Duodenal mucosa (tissue), 2 donors: ENCODE data around the gene PRDM5.
"Not testable (repeated sequence)": the region's sequence is repeated elsewhere in the genome, so short reads cannot be mapped to it uniquely, and the experiment has no call there.

Experiments
- H3K27ac ChIP-seq: one replicate; pipeline ENCODE4 v1.7.0; 2013; ENCODE audit warnings: low read depth, low read length
- H3K27me3 ChIP-seq, 2 donors: one replicate each; pipeline ENCODE4 v1.7.0; 2013; ENCODE audit warnings: low read length in 2 of 2, control low read depth in 1 of 2; ENCODE audit not compliant: insufficient read depth in 2 of 2, control insufficient read depth in 1 of 2
- H3K36me3 ChIP-seq, 2 donors: one replicate each; pipeline ENCODE4 v1.7.0; 2013; ENCODE audit warnings: low read length in 2 of 2, control low read depth in 1 of 2; ENCODE audit not compliant: insufficient read depth in 2 of 2, control insufficient read depth in 1 of 2
- H3K4me1 ChIP-seq, 2 donors: one replicate each; pipeline ENCODE4 v1.7.0; 2013; ENCODE audit warnings: low read length in 2 of 2, control low read depth in 1 of 2; ENCODE audit not compliant: insufficient read depth in 2 of 2, control insufficient read depth in 1 of 2
- H3K4me3 ChIP-seq, 2 donors: one replicate each; pipeline ENCODE4 v1.7.0; 2013; ENCODE audit warnings: low read length in 2 of 2, low read depth in 1 of 2
- H3K9ac ChIP-seq, 2 donors: one replicate each; pipeline ENCODE4 v1.7.0; 2013; ENCODE audit warnings: low read length in 2 of 2, low read depth in 1 of 2
- H3K9me3 ChIP-seq, 2 donors: one replicate each; pipeline ENCODE4 v1.7.0; 2013; ENCODE audit warnings: low read length in 2 of 2, control low read depth in 1 of 2; ENCODE audit not compliant: control insufficient read depth in 1 of 2

Gene PRDM5

DNA sequence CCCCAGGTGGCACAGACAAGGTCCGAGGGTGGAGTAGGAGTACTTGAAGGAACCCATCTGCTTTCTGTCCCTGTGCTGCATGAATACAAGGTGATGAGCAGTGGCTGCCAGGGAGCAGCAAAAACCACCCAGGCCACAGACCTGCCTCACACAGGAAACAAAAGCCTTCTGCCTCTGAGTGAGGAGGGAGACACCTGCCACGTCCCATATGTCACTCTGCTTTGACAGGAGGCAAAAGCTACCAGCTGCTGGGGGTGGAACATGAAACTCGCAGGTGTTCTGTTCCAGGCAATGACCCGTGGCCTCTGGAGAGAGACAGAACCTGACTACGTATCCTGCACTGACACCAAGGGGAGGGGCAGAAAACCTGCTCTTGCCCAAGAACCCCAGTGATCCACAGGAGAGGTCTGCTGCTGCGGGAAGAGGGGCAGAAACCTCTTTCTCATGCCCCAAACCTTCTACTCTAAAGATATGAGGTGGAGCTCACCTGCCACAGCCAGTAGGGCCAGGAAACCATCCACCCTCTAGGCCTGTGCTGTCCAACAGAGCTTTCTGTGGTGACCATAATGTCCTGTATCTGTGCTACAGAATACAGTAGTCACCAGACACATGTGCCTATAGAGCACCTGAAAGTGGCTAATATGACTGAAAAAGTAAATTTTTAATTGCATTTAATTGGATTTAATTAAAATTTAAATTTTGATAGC lies 172.9 kb downstream of the PRDM5 start:
- Histone ChIP-seq H3K9me3 (peaks cover 4 to 9% of the 10 kb centered on the region in 2 donors), H3K4me1 (no peaks in the 10 kb centered on the region), H3K9ac (no peak overlapping the region), H3K4me3 (no peak overlapping the region), H3K36me3 (no peaks in the 10 kb centered on the region), H3K27ac (no peak overlapping the region), H3K27me3 (no peaks in the 10 kb centered on the region)

DNA sequence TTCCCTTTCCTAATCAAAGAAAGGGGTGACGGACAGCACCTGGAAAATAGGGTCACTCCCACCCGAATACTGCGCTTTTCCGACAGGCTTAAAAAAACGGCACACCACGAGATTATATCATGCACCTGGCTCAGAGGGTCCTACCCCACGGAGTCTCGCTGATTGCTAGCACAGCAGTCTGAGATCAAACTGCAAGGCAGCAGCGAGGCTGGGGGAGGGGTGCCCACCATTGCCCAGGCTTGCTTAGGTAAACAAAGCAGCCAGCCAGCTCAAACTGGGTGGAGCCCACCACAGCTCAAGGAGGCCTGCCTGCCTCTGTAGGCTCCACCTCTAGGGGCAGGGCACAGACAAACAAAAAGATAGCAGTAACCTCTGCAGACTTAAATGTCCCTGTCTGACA lies 180.9 kb downstream of the PRDM5 start:
- H3K27ac ChIP-seq, H3K4me1 ChIP-seq, H3K36me3 ChIP-seq, H3K4me3 ChIP-seq, H3K27me3 ChIP-seq, H3K9ac ChIP-seq, H3K9me3 ChIP-seq: not testable (repeated sequence)

DNA sequence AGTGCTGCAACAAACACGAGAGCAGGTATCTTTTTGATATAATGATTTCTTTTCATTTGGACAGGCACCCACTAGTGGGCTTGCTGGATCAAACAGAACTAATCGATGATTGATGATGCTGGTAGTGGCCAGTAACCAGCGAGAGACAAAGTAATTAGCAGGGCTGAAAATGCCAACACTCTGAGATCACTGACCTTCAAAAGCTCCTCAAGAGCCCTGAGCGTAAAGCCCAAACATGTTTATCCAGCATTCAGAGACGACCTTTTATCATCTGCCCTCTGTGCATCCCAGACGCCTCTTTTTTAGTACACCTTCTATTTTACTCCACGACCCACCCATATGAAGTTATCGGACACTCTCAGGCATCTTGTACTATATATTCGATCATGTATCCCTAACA lies 186.2 kb downstream of the PRDM5 start:
- H3K36me3 ChIP-seq: no peaks in the 10 kb centered on the region
- H3K27me3 ChIP-seq: no peaks in the 10 kb centered on the region
- no peaks in the 10 kb centered on the region for H3K9me3 ChIP-seq
- H3K27ac ChIP-seq: no peak overlapping the region
- no peak overlapping the region for H3K4me3 ChIP-seq
- H3K4me1 ChIP-seq: no peaks in the 10 kb centered on the region
- H3K9ac ChIP-seq: no peak overlapping the region

DNA sequence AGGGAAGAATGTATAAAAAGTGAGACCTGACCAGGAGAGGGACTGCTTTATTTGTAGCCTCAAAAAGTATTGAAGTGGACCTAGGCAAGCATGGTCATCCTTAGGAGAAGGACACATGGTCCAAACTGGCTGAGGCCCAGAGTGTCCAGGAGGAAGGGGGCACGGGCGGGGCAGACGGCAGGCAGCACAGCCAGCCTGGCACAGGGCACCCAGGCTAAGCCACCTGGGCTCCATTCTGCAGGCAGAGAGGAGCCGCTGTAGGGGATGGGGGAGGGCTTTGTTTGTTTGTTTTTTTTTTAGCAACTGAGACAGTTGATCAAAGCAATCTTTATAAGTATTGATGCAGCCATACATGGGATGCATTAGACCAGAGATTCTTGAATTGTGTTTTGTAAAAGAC lies 188.6 kb downstream of the PRDM5 start:
- Histone ChIP-seq H3K27me3 (no peaks in the 10 kb centered on the region), H3K9me3 (no peaks in the 10 kb centered on the region), H3K4me3 (no peak overlapping the region), H3K9ac (no peak overlapping the region), H3K27ac (no peak overlapping the region), H3K36me3 (no peaks in the 10 kb centered on the region), H3K4me1 (no peaks in the 10 kb centered on the region)

DNA sequence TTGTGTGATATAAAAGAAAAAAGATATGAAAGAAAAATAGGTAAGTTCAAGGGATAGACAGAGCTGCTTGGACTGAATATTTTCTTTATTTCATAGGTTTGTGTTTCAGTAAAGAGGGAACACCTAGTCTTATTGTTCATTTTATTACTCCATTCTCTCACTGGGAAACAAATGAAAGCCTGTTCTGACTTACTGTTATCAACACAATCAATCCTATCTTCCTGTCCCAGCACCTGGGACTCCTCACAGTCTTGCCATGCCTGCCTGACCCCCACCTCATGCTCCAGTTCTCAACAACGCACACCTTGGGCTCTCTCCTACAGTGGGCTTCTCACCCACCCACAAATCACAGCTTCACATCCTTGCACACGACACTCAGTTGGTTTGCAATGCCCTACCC lies 189.5 kb downstream of the PRDM5 start:
- H3K27me3 ChIP-seq: no peaks in the 10 kb centered on the region
- no peaks in the 10 kb centered on the region for H3K36me3 ChIP-seq
- H3K9me3 ChIP-seq: no peaks in the 10 kb centered on the region
- H3K27ac ChIP-seq: no peak overlapping the region
- no peaks in the 10 kb centered on the region for H3K4me1 ChIP-seq
- H3K4me3 ChIP-seq: no peak overlapping the region
- no peak overlapping the region for H3K9ac ChIP-seq

DNA sequence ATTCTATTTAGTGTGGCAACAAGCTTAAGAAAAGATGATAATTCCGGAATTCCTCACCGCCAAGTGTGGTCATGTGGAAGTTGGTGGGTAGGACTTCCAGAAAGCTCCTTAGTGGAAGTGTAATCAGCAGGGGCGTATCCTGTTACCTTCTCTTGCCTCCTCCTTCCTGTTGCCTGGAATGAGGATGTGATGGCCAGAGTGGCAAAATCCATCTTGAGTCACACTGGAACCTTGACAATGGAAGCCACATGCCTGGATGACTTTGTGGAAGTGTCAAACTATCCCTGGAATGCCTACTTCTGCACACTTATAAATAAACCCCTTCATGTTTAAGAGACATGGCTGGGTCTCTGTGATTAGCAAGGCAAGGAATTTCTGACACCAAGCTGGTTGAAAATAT lies 191.0 kb downstream of the PRDM5 start:
- Histone ChIP-seq H3K36me3 (no peaks in the 10 kb centered on the region), H3K27me3 (no peaks in the 10 kb centered on the region), H3K4me3 (no peak overlapping the region), H3K9ac (no peak overlapping the region), H3K9me3 (no peaks in the 10 kb centered on the region), H3K4me1 (no peaks in the 10 kb centered on the region), H3K27ac (no peak overlapping the region)

DNA sequence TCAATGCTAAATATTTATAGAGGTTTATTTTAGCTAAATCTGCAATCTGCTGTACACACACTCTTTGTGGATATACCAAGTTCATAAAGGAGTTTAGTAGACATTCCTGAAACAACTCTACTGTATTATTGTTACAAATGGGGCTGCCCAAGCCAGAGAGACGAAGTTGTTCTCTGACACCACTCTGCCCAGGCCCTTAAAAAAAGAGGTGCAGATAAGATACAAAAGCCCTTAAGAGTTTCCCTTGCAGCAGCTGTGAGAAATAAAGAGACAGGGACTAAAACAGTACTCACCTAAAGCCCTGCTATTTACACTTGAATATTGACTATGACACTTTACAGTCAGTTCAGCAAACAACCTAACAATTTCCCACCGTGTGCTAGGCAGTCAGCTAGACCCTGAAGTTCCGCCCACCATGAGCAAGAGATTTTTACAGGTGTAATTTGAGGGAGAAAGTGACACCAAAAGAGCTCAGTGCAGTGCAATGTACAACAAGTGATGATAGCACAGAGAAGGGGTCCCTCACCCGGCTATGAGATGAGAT lies 191.7 kb downstream of the PRDM5 start:
- H3K36me3 ChIP-seq: no peaks in the 10 kb centered on the region
- H3K27me3 ChIP-seq: no peaks in the 10 kb centered on the region

DNA sequence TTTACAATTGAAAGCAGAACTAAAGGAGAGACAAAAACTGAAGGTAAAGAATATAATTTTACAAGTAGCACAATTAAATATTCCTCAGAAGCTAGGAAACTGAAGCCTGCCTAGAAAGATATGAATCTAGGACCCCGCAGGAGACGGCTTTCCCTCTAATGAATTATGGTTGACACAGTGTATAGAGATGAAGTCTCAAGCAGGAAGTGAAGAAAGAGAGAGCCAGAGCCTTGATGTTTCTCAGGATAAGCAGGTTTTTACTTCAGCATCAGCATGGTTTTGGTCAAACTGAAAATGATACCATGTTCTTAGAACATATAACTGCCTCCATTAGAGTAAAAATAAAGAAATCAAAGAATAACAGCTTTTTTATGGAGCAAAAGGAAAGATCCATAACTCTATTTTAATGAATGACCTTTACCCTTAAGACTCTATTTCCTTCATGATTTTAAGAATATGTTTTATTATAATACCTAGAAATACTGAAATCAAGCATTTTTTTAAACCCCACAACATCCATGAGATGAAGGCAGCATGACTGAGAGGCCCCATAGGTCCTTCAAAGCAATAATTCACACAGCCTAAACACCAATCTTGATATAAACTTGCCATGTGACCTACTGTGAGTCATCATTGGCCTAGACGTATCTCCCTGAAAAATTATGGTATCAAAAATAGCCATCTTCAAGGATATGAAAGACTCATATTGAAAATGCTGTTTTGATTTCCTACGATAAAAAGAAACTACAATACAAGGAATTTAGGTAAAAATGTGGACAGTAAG lies 193.4 kb downstream of the PRDM5 start:
- Histone ChIP-seq H3K4me1 (no peaks in the 10 kb centered on the region), H3K27me3 (no peaks in the 10 kb centered on the region), H3K27ac (no peak overlapping the region), H3K9me3 (no peaks in the 10 kb centered on the region), H3K4me3 (no peak overlapping the region), H3K36me3 (no peaks in the 10 kb centered on the region), H3K9ac (no peak overlapping the region)

More for the DNA sequence above, 191.7 kb downstream of the PRDM5 start:
- no peak overlapping the region for H3K9ac ChIP-seq
- H3K27ac ChIP-seq: no peak overlapping the region
- no peaks in the 10 kb centered on the region for H3K4me1 ChIP-seq
- no peak overlapping the region for H3K4me3 ChIP-seq
- no peaks in the 10 kb centered on the region for H3K9me3 ChIP-seq

DNA sequence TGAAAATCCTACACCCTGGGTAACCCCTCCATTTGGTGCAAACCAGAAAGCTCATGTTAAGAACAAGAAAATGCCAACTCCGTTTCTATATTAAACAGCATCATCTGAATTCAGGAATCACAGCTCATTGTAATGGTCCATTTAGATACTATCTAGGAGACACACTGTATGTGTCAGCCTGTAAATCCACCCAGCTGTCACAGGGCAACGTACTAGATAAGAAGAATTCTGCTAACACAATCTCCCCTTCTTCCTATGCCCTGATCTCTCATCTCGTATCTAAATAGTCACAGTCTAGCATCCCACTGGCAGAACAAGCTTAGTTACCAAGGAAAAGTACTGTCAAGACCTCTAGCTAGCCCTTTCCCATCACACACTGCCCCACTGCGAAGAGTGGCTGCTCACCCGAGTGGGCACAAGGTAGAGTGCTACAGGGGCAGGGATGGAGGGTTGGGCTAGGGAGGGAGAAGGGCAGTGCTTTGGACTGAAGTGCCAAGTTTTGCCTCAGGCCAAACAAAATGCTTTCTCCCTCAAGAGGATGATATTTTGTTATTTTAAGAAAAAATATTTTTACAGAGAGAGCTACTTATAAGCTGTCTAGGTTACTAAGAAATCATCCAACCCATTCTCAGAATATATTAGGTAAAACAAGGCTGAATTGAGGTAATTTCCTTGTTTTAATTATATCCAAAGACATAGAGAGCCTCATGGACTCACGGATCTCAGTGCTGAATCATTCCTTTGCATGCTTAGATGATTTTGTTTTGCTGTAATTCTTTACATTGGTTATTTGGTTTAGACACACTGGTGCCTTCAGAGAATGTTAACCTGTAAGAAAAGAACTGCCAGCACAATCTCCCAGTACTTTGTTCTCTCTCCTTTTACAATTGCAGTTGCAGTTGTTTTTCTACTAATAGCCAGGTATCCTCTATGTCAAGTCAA lies 196.6 kb downstream of the PRDM5 start:
- Histone ChIP-seq H3K4me1 (no peaks in the 10 kb centered on the region), H3K27me3 (no peaks in the 10 kb centered on the region), H3K36me3 (no peaks in the 10 kb centered on the region), H3K27ac (no peak overlapping the region), H3K9me3 (no peaks in the 10 kb centered on the region), H3K9ac (no peak overlapping the region), H3K4me3 (no peak overlapping the region)

DNA sequence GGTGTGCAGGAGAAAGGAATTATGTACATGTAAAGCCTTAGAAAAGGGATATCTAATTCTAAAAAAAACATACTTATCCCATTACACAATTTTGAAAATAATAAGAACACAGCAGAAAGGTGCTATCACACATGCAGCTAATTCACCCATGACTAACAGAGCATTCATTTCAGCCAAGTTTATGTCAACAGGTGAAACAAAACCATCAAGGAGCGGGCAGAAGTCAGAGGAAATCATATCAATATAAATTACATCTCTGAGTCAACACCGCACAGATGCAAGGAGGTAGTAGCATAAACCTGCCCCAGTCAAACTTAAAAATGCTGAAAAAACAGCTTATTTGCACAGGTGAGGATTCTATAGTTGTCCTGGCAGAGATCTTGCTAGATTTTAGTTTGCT lies 197.9 kb downstream of the PRDM5 start:
- Histone ChIP-seq H3K4me1 (no peaks in the 10 kb centered on the region), H3K9ac (no peak overlapping the region), H3K9me3 (no peaks in the 10 kb centered on the region), H3K36me3 (no peaks in the 10 kb centered on the region), H3K27ac (no peak overlapping the region), H3K4me3 (no peak overlapping the region), H3K27me3 (no peaks in the 10 kb centered on the region)
